GM12878 (cell line): ENCODE results near the gene TMEM266.

Source experiments
- CEBPB ChIP-seq, 2 experiments: fragments of 150-350 bp in 1 of 2; IDR thresholded peaks; 2 replicates each; pipeline ENCODE4 v1.6.1; 2012 to 2014; ENCODE audit warnings: low read depth in 2 of 2, low read length in 2 of 2, borderline replicate concordance in 1 of 2, inconsistent platforms in 1 of 2
- EP300 ChIP-seq, 2 experiments: fragments of 150-350 bp in 1 of 2; IDR thresholded peaks; 2 replicates each; pipeline ENCODE4 v1.6.1; 2011 to 2012; ENCODE audit warnings: low read depth in 2 of 2, low read length in 2 of 2, borderline replicate concordance in 1 of 2, improper control_type of control experiment in 1 of 2, inconsistent platforms in 1 of 2; ENCODE audit not compliant: control insufficient read depth in 1 of 2
- FOXK2 ChIP-seq: fragments of 450-650 bp; IDR thresholded peaks from 2 replicates; pipeline ENCODE4 v1.6.1; 2017; ENCODE audit warnings: mild to moderate bottlenecking, moderate library complexity
- KAT2A ChIP-seq: conservative IDR thresholded peaks from 2 replicates; pipeline ENCODE4 v1.6.1; 2011; ENCODE audit warnings: low read depth, low read length; ENCODE audit not compliant: control insufficient read depth
- MEF2B ChIP-seq: fragments of 450-650 bp; IDR thresholded peaks from 2 replicates; pipeline ENCODE4 v1.6.1; 2018; ENCODE audit warnings: mild to moderate bottlenecking, moderate library complexity; ENCODE audit not compliant: partially characterized antibody, poor library complexity, severe bottlenecking
- NFIC ChIP-seq: IDR thresholded peaks from 2 replicates; pipeline ENCODE4 v1.6.1; 2012; ENCODE audit warnings: low read depth, mild to moderate bottlenecking, inconsistent platforms, low read length, moderate library complexity
- POLR2A ChIP-seq: IDR thresholded peaks from 2 replicates; pipeline ENCODE4 v1.6.1; 2011; ENCODE audit warnings: low read depth, mild to moderate bottlenecking, low read length
- POLR2AphosphoS2 ChIP-seq: IDR thresholded peaks from 2 replicates; pipeline ENCODE4 v1.6.1; 2011; ENCODE audit warnings: low read depth, mild to moderate bottlenecking, low read length, improper control_type of control experiment, moderate library complexity
- SIN3A ChIP-seq: IDR thresholded peaks from 2 replicates; pipeline ENCODE4 v1.6.1; 2012; ENCODE audit warnings: low read depth, low read length, improper control_type of control experiment
- ZNF217 ChIP-seq: fragments of 450-650 bp; IDR thresholded peaks from 2 replicates; pipeline ENCODE4 v1.6.1; 2017; ENCODE audit warnings: antibody characterized with exemption, mild to moderate bottlenecking
- TF ChIP-seq, protein P1 (sequence below): fragments of 450-650 bp; IDR thresholded peaks from 2 replicates; pipeline ENCODE4 v1.6.1; 2016; ENCODE audit warnings: mild to moderate bottlenecking
- TF ChIP-seq, protein P2 (sequence below): IDR thresholded peaks from 2 replicates; pipeline ENCODE4 v1.6.1; 2012; ENCODE audit warnings: low read depth, low read length, improper control_type of control experiment

DNA sequence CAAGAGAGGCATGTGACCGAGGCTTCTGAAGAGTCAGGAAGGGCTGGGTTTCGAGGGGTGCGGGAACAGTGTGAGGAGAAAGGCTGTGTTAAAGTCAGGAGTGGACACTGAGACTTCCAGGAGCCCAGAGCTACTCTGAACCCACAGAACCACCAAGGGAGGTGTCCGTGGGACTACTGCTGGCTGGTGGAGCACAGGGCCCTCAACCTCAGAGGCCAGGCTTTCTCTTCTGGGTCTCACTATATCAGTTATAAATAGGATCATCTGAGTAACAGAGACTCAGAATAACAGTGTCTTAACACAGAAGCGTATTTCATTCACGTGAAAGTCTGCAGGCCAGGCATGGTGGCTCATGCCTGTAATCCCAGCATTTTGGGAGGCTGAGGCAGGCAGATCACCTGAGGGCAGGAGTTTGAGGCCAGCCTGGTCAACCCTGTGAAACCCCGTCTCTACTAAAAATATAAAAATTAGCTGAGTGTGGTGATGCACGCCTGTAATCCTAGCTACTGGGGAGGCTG is 113.6 kb downstream of the TMEM266 start:
- TF ChIP-seq KAT2A: no peak
- TF ChIP-seq CEBPB (IDR thresholded peaks at IDR 0.05; ENCODE audit: borderline replicate concordance in 1 of 2, low read depth in 2 of 2, low read length in 2 of 2): no peak
- TF ChIP-seq POLR2AphosphoS2: no peak
- no peak for TF ChIP-seq NFIC
- TF ChIP-seq, protein P1, sequence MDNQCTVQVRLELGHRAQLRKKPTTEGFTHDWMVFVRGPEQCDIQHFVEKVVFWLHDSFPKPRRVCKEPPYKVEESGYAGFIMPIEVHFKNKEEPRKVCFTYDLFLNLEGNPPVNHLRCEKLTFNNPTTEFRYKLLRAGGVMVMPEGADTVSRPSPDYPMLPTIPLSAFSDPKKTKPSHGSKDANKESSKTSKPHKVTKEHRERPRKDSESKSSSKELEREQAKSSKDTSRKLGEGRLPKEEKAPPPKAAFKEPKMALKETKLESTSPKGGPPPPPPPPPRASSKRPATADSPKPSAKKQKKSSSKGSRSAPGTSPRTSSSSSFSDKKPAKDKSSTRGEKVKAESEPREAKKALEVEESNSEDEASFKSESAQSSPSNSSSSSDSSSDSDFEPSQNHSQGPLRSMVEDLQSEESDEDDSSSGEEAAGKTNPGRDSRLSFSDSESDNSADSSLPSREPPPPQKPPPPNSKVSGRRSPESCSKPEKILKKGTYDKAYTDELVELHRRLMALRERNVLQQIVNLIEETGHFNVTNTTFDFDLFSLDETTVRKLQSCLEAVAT: no peak
- no peak for TF ChIP-seq EP300 (IDR thresholded peaks at IDR 0.05; ENCODE audit: borderline replicate concordance in 1 of 2, control insufficient read depth in 1 of 2, low read depth in 2 of 2, low read length in 2 of 2)
- TF ChIP-seq FOXK2: no peak
- no peak for TF ChIP-seq ZNF217
- TF ChIP-seq POLR2A: no peak
- TF ChIP-seq, protein P2, sequence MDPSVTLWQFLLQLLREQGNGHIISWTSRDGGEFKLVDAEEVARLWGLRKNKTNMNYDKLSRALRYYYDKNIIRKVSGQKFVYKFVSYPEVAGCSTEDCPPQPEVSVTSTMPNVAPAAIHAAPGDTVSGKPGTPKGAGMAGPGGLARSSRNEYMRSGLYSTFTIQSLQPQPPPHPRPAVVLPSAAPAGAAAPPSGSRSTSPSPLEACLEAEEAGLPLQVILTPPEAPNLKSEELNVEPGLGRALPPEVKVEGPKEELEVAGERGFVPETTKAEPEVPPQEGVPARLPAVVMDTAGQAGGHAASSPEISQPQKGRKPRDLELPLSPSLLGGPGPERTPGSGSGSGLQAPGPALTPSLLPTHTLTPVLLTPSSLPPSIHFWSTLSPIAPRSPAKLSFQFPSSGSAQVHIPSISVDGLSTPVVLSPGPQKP: no peak
- TF ChIP-seq MEF2B: no peak
- TF ChIP-seq SIN3A: no peak
